Raji (cell line): ENCODE measurements around the gene EIF4EBP3.

ENCODE experiments used
- POLR2A ChIP-seq: IDR thresholded peaks from 2 replicates; pipeline ENCODE4 v1.6.1; 2011; ENCODE audit warnings: low read depth, low read length, control low read depth; ENCODE audit not compliant: insufficient read depth

Gene EIF4EBP3

GRCh38 chr5:140590861-140591260, 43.4 kb downstream of the EIF4EBP3 start:
- no peak for TF ChIP-seq POLR2A

GRCh38 chr5:140591747-140592372, 44.4 kb downstream of the EIF4EBP3 start:
- TF ChIP-seq POLR2A: no peak

GRCh38 chr5:140594169-140594568, 46.7 kb downstream of the EIF4EBP3 start:
- no peak for TF ChIP-seq POLR2A

GRCh38 chr5:140595538-140596300, 48.3 kb downstream of the EIF4EBP3 start:
- no peak for TF ChIP-seq POLR2A

GRCh38 chr5:140596321-140596741, 48.9 kb downstream of the EIF4EBP3 start:
- no peak for TF ChIP-seq POLR2A

- no peak for TF ChIP-seq POLR2A
Observed at GRCh38 chr5:140598836-140599235, 51.4 kb downstream of the EIF4EBP3 start.
